GM19238 (cell line): ENCODE results near the gene PRKD2.

ENCODE experiments used
- DNase-seq: peaks from one replicate; pipeline ENCODE4 v3.0.0; 2011; ENCODE audit warnings: low spot score; ENCODE audit not compliant: insufficient read length

PRKD2 gene

GRCh38 chr19:46710687-46711086 lies 6.2 kb downstream of the PRKD2 start:
- no peak for DNase-seq

GRCh38 chr19:46704379-46705076 lies 12.4 kb downstream of the PRKD2 start:
- peak; percentile 82 for DNase-seq

GRCh38 chr19:46700704-46701103 lies 16.2 kb downstream of the PRKD2 start:
- no peak for DNase-seq

GRCh38 chr19:46698395-46699321 lies 18.3 kb downstream of the PRKD2 start:
- no peak for DNase-seq

GRCh38 chr19:46697204-46697960 lies 19.5 kb downstream of the PRKD2 start:
- no peak for DNase-seq

GRCh38 chr19:46696866-46697203 lies 20.1 kb downstream of the PRKD2 start:
- DNase-seq: no peak

GRCh38 chr19:46696052-46696451 lies 20.9 kb downstream of the PRKD2 start:
- no peak for DNase-seq

GRCh38 chr19:46693760-46694159 lies 23.2 kb downstream of the PRKD2 start:
- DNase-seq: no peak

- DNase-seq: no peak
Measured at GRCh38 chr19:46692918-46693722, 23.8 kb downstream of the PRKD2 start.

- no peak for DNase-seq
Measured at GRCh38 chr19:46691948-46692347, 25.0 kb downstream of the PRKD2 start.

- DNase-seq: no peak
Measured at GRCh38 chr19:46691104-46691503, 25.8 kb downstream of the PRKD2 start.

- no peak for DNase-seq
Measured at GRCh38 chr19:46689358-46689757, 27.6 kb downstream of the PRKD2 start.

- no peak for DNase-seq
Measured at GRCh38 chr19:46687438-46688145, 29.3 kb downstream of the PRKD2 start.

GRCh38 chr19:46685189-46685588 lies 31.7 kb downstream of the PRKD2 start:
- DNase-seq: no peak

GRCh38 chr19:46678110-46678732 lies 38.7 kb downstream of the PRKD2 start:
- peak; percentile 59 for DNase-seq

- DNase-seq: no peak
Measured at GRCh38 chr19:46674416-46675178, 42.3 kb downstream of the PRKD2 start.

GRCh38 chr19:46670813-46671212 lies 46.1 kb downstream of the PRKD2 start:
- no peak for DNase-seq

GRCh38 chr19:46668662-46669061 lies 48.3 kb downstream of the PRKD2 start:
- DNase-seq: no peak

- DNase-seq: no peak
Measured at GRCh38 chr19:46665072-46665471, 51.8 kb downstream of the PRKD2 start.
